Thoracic aorta (tissue), 2 donors: ENCODE data around the gene S100A12. TPM values are rescaled to one million over a fixed set of nuclear protein-coding genes. Genes with fewer than 3 reads are reported as not detected.

Experiments
- ATAC-seq: fragments of 150-250 bp; one replicate; pipeline ENCODE4 v1.8.0; 2017; ENCODE audit warnings: low read depth; ENCODE audit not compliant: insufficient number of reproducible peaks, low FRiP score
- DNase-seq: peaks from one replicate; pipeline ENCODE4 v3.0.0-alpha.2; 2020; ENCODE audit warnings: low spot score
- H3K27ac ChIP-seq, 2 donors: fragments of 200-600 bp; sonication (generic); 1 replicate in 1 of 2; 2 replicates in 1 of 2; pipeline ENCODE4 v1.5.1; 2016; ENCODE audit warnings: mild to moderate bottlenecking in 2 of 2, moderate library complexity in 2 of 2
- H3K27me3 ChIP-seq: fragments of 200-600 bp; sonication (generic); replicated peaks from 2 replicates; pipeline ENCODE4 v1.6.0; 2016; ENCODE audit warnings: mild to moderate bottlenecking; ENCODE audit not compliant: insufficient read depth
- H3K36me3 ChIP-seq: fragments of 200-600 bp; sonication (generic); one replicate; pipeline ENCODE4 v1.5.1; 2016
- H3K4me1 ChIP-seq, 2 donors: fragments of 200-600 bp; sonication (generic); 1 replicate in 1 of 2; 2 replicates in 1 of 2; pipeline versions ENCODE4 v1.5.1 to v1.6.0; 2016; ENCODE audit warnings: low read depth in 2 of 2, mild to moderate bottlenecking in 1 of 2; ENCODE audit not compliant: control insufficient read depth in 1 of 2
- H3K4me3 ChIP-seq: fragments of 200-600 bp; sonication (generic); 2 replicates; pipeline ENCODE4 v1.5.1; 2016; ENCODE audit warnings: mild to moderate bottlenecking
- H3K9me3 ChIP-seq: fragments of 200-600 bp; sonication (generic); 2 replicates; pipeline ENCODE4 v1.5.1; 2016
- CTCF ChIP-seq: fragments of 200-600 bp; sonication (generic); IDR thresholded peaks from one replicate; pipeline ENCODE4 v1.5.1; 2019; ENCODE audit warnings: antibody characterized with exemption
- total RNA-seq, 2 donors: library from RNA; depleted of rRNA; stranded (reverse); fragments of >200 nt; gene quantifications; one replicate each; pipeline versions ENCODE4 v1.1.0 to v1.2.3, GENCODE V29; 2016

S100A12 gene
- total RNA-seq, 2 donors from 2014 or later = 22.5 TPM; not detected in 1

GRCh38 chr1:153397924-153398651 is 22.7 kb upstream of the S100A12 start:
- Histone ChIP-seq H3K4me1 (no peaks in the 10 kb centered on the region), H3K9me3 (no peaks in the 10 kb centered on the region), H3K27ac (no peak overlapping the region), H3K4me3 (no peak overlapping the region), H3K36me3 (no peaks in the 10 kb centered on the region), H3K27me3 (no peaks in the 10 kb centered on the region)
- DNase-seq = no peak
- TF ChIP-seq CTCF = no peak
- ATAC-seq = no peak

GRCh38 chr1:153397051-153397923 is 21.9 kb upstream of the S100A12 start:
- Histone ChIP-seq H3K4me3 (no peak overlapping the region), H3K36me3 (no peaks in the 10 kb centered on the region), H3K27ac (no peak overlapping the region), H3K4me1 (no peaks in the 10 kb centered on the region), H3K9me3 (no peaks in the 10 kb centered on the region), H3K27me3 (no peaks in the 10 kb centered on the region)
- DNase-seq = no peak
- TF ChIP-seq CTCF = no peak
- no peak for ATAC-seq

GRCh38 chr1:153396461-153396860 is 21.0 kb upstream of the S100A12 start:
- Histone ChIP-seq H3K27ac (no peak overlapping the region), H3K36me3 (no peaks in the 10 kb centered on the region), H3K4me1 (no peaks in the 10 kb centered on the region), H3K4me3 (no peak overlapping the region), H3K9me3 (no peaks in the 10 kb centered on the region), H3K27me3 (no peaks in the 10 kb centered on the region)
- no peak for TF ChIP-seq CTCF
- ATAC-seq (no peak), DNase-seq (no peak)

GRCh38 chr1:153395776-153396175 is 20.4 kb upstream of the S100A12 start:
- Histone ChIP-seq H3K4me1 (no peaks in the 10 kb centered on the region), H3K36me3 (no peaks in the 10 kb centered on the region), H3K27ac (no peak overlapping the region), H3K27me3 (no peaks in the 10 kb centered on the region), H3K9me3 (no peaks in the 10 kb centered on the region), H3K4me3 (no peak overlapping the region)
- DNase-seq (no peak), ATAC-seq (no peak)
- TF ChIP-seq CTCF = no peak

GRCh38 chr1:153395136-153395685 is 19.8 kb upstream of the S100A12 start:
- Histone ChIP-seq H3K27ac (no peak overlapping the region), H3K4me3 (no peak overlapping the region), H3K36me3 (no peaks in the 10 kb centered on the region), H3K4me1 (no peaks in the 10 kb centered on the region), H3K27me3 (no peaks in the 10 kb centered on the region), H3K9me3 (no peaks in the 10 kb centered on the region)
- no peak for DNase-seq
- no peak for TF ChIP-seq CTCF
- ATAC-seq = no peak
